Endothelial cell of hepatic sinusoid (primary cell): ENCODE measurements around the gene ACTR1A.

Experiments used
- in situ Hi-C: cut with HindIII; loops from 2 replicates; pipeline ENCODE4 v1.10.0; 2017; ENCODE audit warnings: low sequenced_read_pairs

ACTR1A gene

GRCh38 chr10:102492344-102492939, 10.1 kb downstream of the ACTR1A start:
- in situ Hi-C loops, result no loop called here

DNA sequence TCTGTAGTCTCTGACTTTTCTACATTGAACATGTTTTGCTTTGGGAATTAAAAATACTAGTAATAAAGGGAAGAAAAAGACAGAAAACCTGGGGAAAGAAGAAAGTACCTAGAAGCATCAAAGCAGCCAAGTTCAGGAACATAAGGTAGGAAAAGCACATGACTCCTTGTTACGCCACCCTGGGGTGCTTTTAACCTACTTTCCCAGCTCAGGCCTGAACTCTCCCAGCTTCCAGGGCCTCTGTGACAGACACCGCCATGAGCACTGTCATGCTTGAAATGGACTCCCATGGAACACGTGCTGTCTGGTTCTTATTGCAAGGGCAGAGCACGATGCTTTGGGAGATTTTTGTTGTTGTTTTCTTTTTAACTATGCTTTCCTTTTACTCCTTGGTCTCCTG, 11.4 kb downstream of the ACTR1A start:
- in situ Hi-C loops, result no loop called here

DNA sequence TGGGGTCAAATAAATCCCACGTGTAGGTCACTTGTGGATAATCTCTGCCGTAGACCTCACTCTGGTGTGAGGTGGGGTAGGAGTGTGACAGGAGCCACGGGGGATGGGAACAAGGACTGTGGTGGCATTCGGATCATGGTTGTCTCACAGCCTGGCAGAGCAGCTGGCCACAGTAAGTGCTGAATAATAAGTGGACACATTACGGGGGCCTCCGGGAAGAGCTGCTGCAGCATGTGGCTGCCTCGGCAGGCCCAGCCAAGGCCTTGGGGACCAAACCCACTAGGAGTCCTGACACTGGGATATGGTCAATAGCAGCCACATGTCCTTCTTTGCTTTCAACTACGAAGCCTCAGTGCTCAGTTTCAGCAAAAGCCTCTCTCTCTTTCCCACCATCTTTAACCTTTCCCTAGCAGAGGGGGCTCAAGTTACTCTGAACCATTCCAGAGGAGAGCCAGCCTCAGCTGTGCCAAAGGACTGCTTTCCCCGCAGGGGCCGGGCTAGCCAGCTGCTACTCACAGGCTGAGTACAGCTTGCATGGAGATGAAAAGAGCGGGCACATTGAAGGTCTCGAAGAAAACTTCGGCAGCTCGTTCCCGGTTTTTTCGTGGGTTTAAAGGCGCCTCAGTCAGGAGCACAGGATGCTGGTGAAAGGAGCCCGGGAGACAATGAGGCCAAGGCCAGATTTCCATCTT, 17.3 kb downstream of the ACTR1A start:
- in situ Hi-C loops, result no loop called here

DNA sequence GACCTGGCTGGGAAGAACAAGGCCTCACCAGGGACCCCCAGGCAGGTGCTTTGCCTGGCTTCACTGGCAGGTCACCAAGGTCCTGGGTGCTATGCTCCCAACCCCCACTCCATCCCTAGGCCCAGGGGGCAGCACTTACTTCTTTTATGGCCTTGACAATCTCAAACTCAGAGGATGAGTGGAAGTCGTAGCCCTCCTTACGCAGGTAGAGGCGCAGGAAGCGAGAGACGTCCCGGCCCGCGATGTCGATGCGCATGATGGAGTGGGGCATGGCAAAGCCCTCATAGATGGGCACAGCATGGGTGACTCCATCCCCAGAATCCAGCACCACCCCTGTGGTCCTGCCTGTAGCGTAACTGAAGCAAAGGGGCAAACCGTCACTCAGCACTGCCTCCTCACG, 18.5 kb downstream of the ACTR1A start:
- in situ Hi-C loops, result loop anchor here (5.0 kb wide), 3 partner anchors 33 to 112 kb away; no protein-coding TSS in a partner anchor

GRCh38 chr10:102480396-102480795, 22.1 kb downstream of the ACTR1A start:
- in situ Hi-C loops, result loop anchor here (5.0 kb wide), 3 partner anchors 37 to 108 kb away; no protein-coding TSS in a partner anchor

DNA sequence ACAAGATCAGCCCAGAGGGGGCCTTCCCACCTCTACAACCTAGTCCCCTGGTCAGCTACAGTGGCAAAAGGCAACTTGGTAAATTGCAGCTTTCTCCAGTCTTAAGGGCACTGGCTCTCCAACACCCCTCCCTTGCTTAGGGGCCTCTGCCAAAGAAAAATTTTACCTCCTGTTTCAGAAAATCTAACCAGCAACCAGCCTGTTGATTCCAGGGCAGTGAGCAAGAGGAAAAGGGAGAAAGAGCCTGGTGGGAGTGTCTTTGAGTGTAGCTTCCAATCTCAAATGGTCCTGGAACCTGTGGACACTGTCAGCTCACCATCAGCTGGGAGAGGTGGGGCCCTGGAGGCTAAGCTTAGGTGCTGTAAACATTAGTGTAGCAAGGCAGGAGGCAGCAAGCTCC, 22.9 kb downstream of the ACTR1A start:
- in situ Hi-C loops, result loop anchor here (5.0 kb wide), 3 partner anchors 37 to 107 kb away; no protein-coding TSS in a partner anchor

DNA sequence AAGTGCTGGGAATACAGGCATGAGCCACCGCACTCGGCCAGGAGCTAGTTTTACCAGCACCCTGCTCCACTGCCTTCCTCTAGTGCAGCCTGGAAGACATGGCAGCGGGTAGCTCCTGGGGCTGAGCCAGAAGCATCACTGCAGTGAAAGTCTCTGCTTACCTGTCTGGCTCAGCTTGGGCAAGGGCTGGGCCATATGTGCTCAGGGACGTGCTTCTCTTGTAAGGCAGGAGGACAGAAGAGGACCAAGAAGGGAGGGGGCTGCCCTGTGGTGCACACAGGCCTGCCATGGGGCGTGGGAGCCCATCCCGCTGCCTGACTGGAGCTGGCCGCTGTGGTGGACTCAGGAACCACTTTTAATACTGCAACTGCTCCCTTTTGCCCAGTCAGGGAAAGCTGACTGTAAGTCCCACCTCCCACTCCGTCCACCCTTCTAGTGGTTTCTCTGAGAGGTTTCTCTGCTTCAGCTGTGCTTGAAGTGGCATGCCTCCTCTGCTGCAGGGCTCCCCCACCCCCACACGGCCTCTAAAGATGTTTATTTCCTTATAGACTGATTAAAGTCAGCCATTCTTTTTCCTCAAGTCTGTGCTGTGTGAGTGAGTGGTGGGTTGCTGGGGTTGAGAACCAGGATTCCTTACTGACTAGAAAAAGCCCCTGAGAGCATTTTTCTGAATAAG, 25.9 kb downstream of the ACTR1A start:
- in situ Hi-C loops, result no loop called here

GRCh38 chr10:102475451-102476040, 27.0 kb downstream of the ACTR1A start:
- in situ Hi-C loops, result no loop called here

DNA sequence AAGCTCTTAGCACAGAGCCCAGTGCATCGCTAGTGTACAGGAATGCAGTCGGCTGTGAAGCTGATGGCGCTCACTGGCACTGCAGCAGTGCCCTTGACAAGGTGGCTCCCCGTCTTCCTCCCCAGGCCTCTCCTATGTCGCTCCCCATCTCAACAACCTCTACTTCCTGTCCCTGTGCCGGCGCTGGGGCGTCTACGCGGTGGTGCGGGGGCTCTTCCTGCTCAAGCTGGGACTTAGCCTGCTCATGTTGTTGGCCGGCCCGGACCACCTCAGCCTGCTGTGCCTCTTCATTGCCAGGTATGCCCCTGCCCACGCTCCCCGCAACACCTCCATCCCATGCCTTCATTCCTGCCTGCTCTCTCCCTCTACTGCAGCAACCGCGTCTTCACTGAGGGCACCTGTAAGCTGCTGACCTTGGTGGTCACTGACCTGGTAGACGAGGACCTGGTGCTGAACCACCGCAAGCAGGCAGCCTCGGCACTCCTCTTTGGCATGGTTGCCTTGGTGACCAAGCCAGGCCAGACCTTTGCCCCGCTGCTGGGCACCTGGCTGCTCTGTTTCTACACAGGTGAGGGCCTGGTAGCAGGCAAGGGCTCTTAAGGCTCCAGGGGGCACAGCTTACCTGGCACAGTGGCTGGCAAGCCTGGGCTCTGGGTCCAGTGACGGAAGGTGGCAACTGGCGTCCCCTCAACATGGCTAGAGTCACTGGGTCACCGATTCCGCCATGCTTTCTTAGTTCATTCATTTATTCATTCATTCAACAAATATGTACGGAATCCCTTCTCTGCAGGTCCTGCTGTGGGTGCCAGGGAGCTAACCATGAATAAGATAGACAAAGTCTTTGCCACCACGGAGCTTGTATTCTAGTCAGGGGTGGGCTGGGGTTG, 28.8 kb downstream of the ACTR1A start:
- in situ Hi-C loops, result no loop called here

GRCh38 chr10:102470579-102471546, 31.6 kb downstream of the ACTR1A start:
- in situ Hi-C loops, result no loop called here

- in situ Hi-C loops, result loop anchor here (10.0 kb wide), 1 partner anchor 244 kb away; the partner anchor contains the start of gene ELOVL3
Measured at GRCh38 chr10:102468683-102469082, 33.8 kb downstream of the ACTR1A start.

- in situ Hi-C loops, result loop anchor here (10.0 kb wide), 1 partner anchor 243 kb away; the partner anchor contains the start of gene ELOVL3
Measured at GRCh38 chr10:102467971-102468438, 34.5 kb downstream of the ACTR1A start.

DNA sequence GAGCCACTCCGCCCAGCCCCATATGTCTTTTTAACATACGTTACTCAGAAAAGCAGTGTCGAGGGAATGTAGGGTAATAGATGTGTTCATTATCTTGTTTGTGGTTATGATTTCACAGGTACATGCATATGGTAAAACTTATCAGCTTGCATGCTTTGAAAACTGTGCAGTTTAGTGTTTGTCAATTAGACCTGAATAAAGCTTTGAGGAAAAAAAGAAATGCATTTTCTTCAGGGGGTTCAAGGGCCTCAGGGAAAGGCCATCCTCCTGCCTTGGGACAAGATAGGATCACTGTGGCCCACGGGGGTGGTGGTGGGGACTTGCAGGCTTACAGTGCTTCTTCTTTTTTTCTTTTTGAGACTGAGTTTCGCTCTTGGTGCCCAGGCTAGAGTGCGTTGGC, 35.2 kb downstream of the ACTR1A start:
- in situ Hi-C loops, result loop anchor here (10.0 kb wide), 1 partner anchor 243 kb away; the partner anchor contains the start of gene ELOVL3

DNA sequence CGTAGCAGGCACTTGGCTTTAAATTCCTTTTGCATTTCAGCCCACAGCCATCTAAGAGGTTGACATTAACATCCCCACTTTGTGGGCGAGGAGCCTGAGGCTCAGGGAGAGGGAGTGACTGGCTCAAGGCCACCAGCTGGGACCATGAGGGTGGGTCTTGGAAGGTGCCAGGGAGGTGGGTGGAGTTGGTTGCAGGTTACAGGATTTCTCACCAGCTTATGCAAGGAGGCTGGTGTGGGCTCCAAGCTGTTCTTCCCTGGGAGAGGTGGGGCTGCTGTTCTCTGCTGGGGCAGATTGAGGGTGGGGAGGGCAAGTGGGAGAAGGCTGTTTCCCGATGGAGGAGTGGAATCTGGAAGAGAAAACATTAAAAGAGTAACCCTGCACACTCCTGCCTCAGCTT, 37.0 kb downstream of the ACTR1A start:
- in situ Hi-C loops, result loop anchor here (10.0 kb wide), 1 partner anchor 241 kb away; the partner anchor contains the start of gene ELOVL3

DNA sequence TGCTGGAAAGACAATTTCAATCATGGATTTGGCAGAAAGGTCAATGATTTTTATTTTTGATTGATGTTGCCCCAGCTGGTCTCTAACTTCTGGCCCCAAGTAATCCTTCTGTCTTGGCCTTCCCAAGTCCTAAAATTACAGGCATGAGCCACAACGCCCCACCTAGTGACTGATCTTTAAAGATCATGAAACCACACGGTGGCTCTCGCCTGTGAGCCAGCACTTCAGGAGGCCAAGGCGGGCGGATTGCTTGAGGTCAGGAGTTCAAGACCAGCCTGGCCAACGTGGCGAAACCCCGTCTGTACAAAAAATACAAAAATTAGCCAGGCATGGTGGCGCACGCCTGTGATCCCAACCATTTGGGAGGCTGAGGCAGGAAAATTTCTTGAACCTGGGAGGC, 38.5 kb downstream of the ACTR1A start:
- in situ Hi-C loops, result loop anchor here (10.0 kb wide), 1 partner anchor 239 kb away; the partner anchor contains the start of gene ELOVL3

- in situ Hi-C loops, result loop anchor here (10.0 kb wide), 1 partner anchor 238 kb away; the partner anchor contains the start of gene ELOVL3
Measured at GRCh38 chr10:102462512-102463054, 39.9 kb downstream of the ACTR1A start.

- in situ Hi-C loops, result loop anchor here (10.0 kb wide), 1 partner anchor 237 kb away; the partner anchor contains the start of gene ELOVL3
Measured at GRCh38 chr10:102461187-102462054, 41.1 kb downstream of the ACTR1A start.
